ENCODE measurements around the gene SLC13A3. TPM values are rescaled to one million over a fixed set of nuclear protein-coding genes. Genes with fewer than 3 reads are reported as not detected.

The SLC13A3 gene
- total RNA-seq, 5 donors from 2014 or later (not counting 1 experiment from before 2014, with no cell fraction given) = 0.16 to 0.49 (median 0.33) TPM; not detected in 1

- Mint-ChIP-seq H3K36me3 (no peaks in the 10 kb centered on the region), H3K9me3 (peaks cover 0 to 7% (median 4%) of the 10 kb centered on the region in 3 donors), H3K4me1 (no peaks in the 10 kb centered on the region), H3K4me3 (no peak overlapping the region), H3K27ac (no peak overlapping the region), H3K27me3 (peaks cover 14 to 32% of the 10 kb centered on the region in 2 donors)
- Histone ChIP-seq H3K9me3 (no peaks in the 10 kb centered on the region), H3K4me1 (ENCODE audit: control insufficient read depth in 1 of 2, extremely low read depth in 1 of 2, insufficient read depth in 2 of 2, low read length in 2 of 2) (no peaks in the 10 kb centered on the region), H3K27me3 (replicated peaks in 1 of 2; ENCODE audit: control insufficient read depth in 2 of 2, extremely low read depth in 1 of 2, insufficient read depth in 2 of 2, low read length in 1 of 2) (peaks cover 0 to 35% of the 10 kb centered on the region in 2 experiments), H3K4me3 (ENCODE audit: control insufficient read depth in 1 of 2, extremely low read depth in 1 of 2, low read length in 1 of 2) (no peak overlapping the region), H3K36me3 (ENCODE audit: control insufficient read depth in 2 of 2, extremely low read depth in 1 of 2, insufficient read depth in 1 of 2, low read length in 1 of 2) (no peaks in the 10 kb centered on the region), H3K27ac (ENCODE audit: low read length) (no peak overlapping the region)
- DNase-seq (no peak), ATAC-seq (replicated peaks in 1 of 4) (no peak)
- POLR2A ChIA-PET = no interaction called here
- WGBS (ENCODE audit: insufficient coverage) = 73% methylated on average over 3 of the region's 6 CpGs
- CTCF ChIA-PET = no interaction called here
Measured at GRCh38 chr20:46634528-46634927, 16.7 kb downstream of the SLC13A3 start.

- Mint-ChIP-seq H3K9me3 (peaks cover 0 to 9% (median 6%) of the 10 kb centered on the region in 3 donors), H3K4me1 (no peaks in the 10 kb centered on the region), H3K27ac (no peak overlapping the region), H3K36me3 (no peaks in the 10 kb centered on the region), H3K27me3 (peaks cover 11 to 29% of the 10 kb centered on the region in 2 donors), H3K4me3 (no peak overlapping the region)
- H3K4me1 ChIP-seq (ENCODE audit: control insufficient read depth in 1 of 2, extremely low read depth in 1 of 2, insufficient read depth in 2 of 2, low read length in 2 of 2) = no peaks in the 10 kb centered on the region
- no peaks in the 10 kb centered on the region for H3K36me3 ChIP-seq (ENCODE audit: control insufficient read depth in 2 of 2, extremely low read depth in 1 of 2, insufficient read depth in 1 of 2, low read length in 1 of 2)
- no peak overlapping the region for H3K4me3 ChIP-seq (ENCODE audit: control insufficient read depth in 1 of 2, extremely low read depth in 1 of 2, low read length in 1 of 2)
- no peaks in the 10 kb centered on the region for H3K9me3 ChIP-seq
- no peak for DNase-seq
- 75% methylated on average over 7 of the region's 7 CpGs for WGBS (ENCODE audit: insufficient coverage)
- no peak overlapping the region for H3K27ac ChIP-seq (ENCODE audit: low read length)
- ChIA-PET CTCF (no interaction called here), POLR2A (no interaction called here)
- no peak for ATAC-seq (replicated peaks in 1 of 4)
- H3K27me3 ChIP-seq (replicated peaks in 1 of 2; ENCODE audit: control insufficient read depth in 2 of 2, extremely low read depth in 1 of 2, insufficient read depth in 2 of 2, low read length in 1 of 2) = peaks cover 0 to 30% of the 10 kb centered on the region in 2 experiments
Measured at GRCh38 chr20:46631874-46632446, 19.3 kb downstream of the SLC13A3 start.

DNA sequence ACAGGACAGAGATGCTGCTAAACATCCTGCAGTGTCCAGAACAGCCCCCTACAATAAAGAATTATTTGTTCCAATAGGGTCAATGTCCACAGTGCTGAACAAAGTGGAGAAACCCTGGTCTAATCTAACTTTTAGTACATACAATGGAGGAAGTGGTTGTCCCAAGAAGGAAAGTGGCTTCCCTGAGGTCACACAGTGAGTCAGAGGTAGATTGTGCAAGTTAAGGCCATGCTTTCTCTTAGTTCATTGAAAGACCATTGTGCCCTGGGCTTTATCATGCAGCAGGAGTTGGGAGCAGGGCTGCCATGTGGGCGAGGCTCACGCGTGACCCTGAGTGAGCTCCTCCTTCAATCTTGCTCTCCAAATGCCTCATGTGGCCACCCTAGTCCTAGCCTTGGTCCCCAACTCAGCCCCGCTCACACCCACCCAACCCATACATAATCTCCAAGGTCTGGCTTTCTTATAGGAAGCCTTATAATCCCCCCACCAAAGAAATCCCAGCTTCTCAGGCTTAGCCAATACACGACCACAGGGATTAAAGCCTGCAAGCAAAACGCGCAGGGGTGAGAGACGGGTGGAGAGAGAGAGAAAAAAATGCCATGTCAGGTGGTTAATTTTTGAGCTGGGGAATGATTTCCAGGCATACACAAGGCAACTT is 19.9 kb downstream of the SLC13A3 start:
- WGBS (ENCODE audit: insufficient coverage) = 79% methylated on average over 3 of the region's 8 CpGs
- ChIA-PET CTCF (no interaction called here), POLR2A (no interaction called here)
- Mint-ChIP-seq H3K4me1 (no peaks in the 10 kb centered on the region), H3K27ac (no peak overlapping the region), H3K9me3 (peaks cover 0 to 9% (median 6%) of the 10 kb centered on the region in 3 donors), H3K4me3 (no peak overlapping the region), H3K36me3 (no peaks in the 10 kb centered on the region), H3K27me3 (peaks cover 14 to 33% of the 10 kb centered on the region in 2 donors)
- no peaks in the 10 kb centered on the region for H3K4me1 ChIP-seq (ENCODE audit: control insufficient read depth in 1 of 2, extremely low read depth in 1 of 2, insufficient read depth in 2 of 2, low read length in 2 of 2)
- DNase-seq = peak in 2 of 35 experiments; percentile 1 to 16
- H3K27me3 ChIP-seq (replicated peaks in 1 of 2; ENCODE audit: control insufficient read depth in 2 of 2, extremely low read depth in 1 of 2, insufficient read depth in 2 of 2, low read length in 1 of 2) = peaks cover 0 to 32% of the 10 kb centered on the region in 2 experiments
- H3K36me3 ChIP-seq (ENCODE audit: control insufficient read depth in 2 of 2, extremely low read depth in 1 of 2, insufficient read depth in 1 of 2, low read length in 1 of 2) = no peaks in the 10 kb centered on the region
- no peak for ATAC-seq (replicated peaks in 1 of 4)
- H3K9me3 ChIP-seq = no peaks in the 10 kb centered on the region
- H3K27ac ChIP-seq (ENCODE audit: low read length) = no peak overlapping the region
- no peak overlapping the region for H3K4me3 ChIP-seq (ENCODE audit: control insufficient read depth in 1 of 2, extremely low read depth in 1 of 2, low read length in 1 of 2)

DNA sequence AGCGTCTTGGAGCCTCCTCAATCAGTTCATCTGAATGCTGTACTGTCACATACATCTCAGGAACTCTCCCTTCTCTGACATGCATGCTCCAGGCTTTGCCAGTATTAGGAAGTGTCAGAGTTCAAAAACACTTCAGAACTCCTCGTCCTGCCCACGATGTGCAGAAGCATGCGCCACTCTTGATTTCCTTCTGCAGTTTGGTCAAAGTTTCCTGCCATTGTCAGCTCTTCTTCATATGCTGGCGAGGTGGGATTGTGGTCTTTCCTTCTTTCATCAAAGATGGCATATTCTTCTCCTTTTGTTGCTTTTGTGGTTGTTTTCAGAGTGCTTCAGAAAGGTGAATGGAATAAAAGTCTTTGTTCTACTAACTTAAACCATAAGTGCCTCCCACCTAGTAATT is 21.0 kb downstream of the SLC13A3 start:
- Histone ChIP-seq H3K27ac (ENCODE audit: low read length) (no peak overlapping the region), H3K36me3 (ENCODE audit: control insufficient read depth in 2 of 2, extremely low read depth in 1 of 2, insufficient read depth in 1 of 2, low read length in 1 of 2) (no peaks in the 10 kb centered on the region), H3K27me3 (replicated peaks in 1 of 2; ENCODE audit: control insufficient read depth in 2 of 2, extremely low read depth in 1 of 2, insufficient read depth in 2 of 2, low read length in 1 of 2) (peaks cover 0 to 30% of the 10 kb centered on the region in 2 experiments), H3K9me3 (no peaks in the 10 kb centered on the region), H3K4me1 (ENCODE audit: control insufficient read depth in 1 of 2, extremely low read depth in 1 of 2, insufficient read depth in 2 of 2, low read length in 2 of 2) (no peaks in the 10 kb centered on the region), H3K4me3 (ENCODE audit: control insufficient read depth in 1 of 2, extremely low read depth in 1 of 2, low read length in 1 of 2) (no peak overlapping the region)
- DNase-seq = no peak
- POLR2A ChIA-PET = no interaction called here
- no peak overlapping the region for H3K4me3 Mint-ChIP-seq
- 83% methylated on average over 1 of the region's 5 CpGs for WGBS (ENCODE audit: insufficient coverage)
- peaks cover 0 to 11% (median 9%) of the 10 kb centered on the region in 3 donors for H3K9me3 Mint-ChIP-seq
- CTCF ChIA-PET = no interaction called here
- no peaks in the 10 kb centered on the region for H3K36me3 Mint-ChIP-seq
- ATAC-seq (replicated peaks in 1 of 4) = no peak
- H3K4me1 Mint-ChIP-seq = no peaks in the 10 kb centered on the region
- H3K27me3 Mint-ChIP-seq = peaks cover 14 to 25% of the 10 kb centered on the region in 2 donors
- H3K27ac Mint-ChIP-seq = no peak overlapping the region

GRCh38 chr20:46629341-46629740 is 21.9 kb downstream of the SLC13A3 start:
- ChIA-PET CTCF (no interaction called here), POLR2A (no interaction called here)
- Mint-ChIP-seq H3K9me3 (peaks cover under 1 to 17% (median 9%) of the 10 kb centered on the region in 3 donors), H3K4me1 (no peaks in the 10 kb centered on the region), H3K27ac (no peak overlapping the region), H3K4me3 (no peak overlapping the region), H3K27me3 (peaks cover 9 to 20% of the 10 kb centered on the region in 2 donors), H3K36me3 (no peaks in the 10 kb centered on the region)
- no peaks in the 10 kb centered on the region for H3K36me3 ChIP-seq (ENCODE audit: control insufficient read depth in 2 of 2, extremely low read depth in 1 of 2, insufficient read depth in 1 of 2, low read length in 1 of 2)
- no peak overlapping the region for H3K4me3 ChIP-seq (ENCODE audit: control insufficient read depth in 1 of 2, extremely low read depth in 1 of 2, low read length in 1 of 2)
- H3K27ac ChIP-seq (ENCODE audit: low read length) = no peak overlapping the region
- H3K4me1 ChIP-seq (ENCODE audit: control insufficient read depth in 1 of 2, extremely low read depth in 1 of 2, insufficient read depth in 2 of 2, low read length in 2 of 2) = no peaks in the 10 kb centered on the region
- peaks cover 0 to 28% of the 10 kb centered on the region in 2 experiments for H3K27me3 ChIP-seq (replicated peaks in 1 of 2; ENCODE audit: control insufficient read depth in 2 of 2, extremely low read depth in 1 of 2, insufficient read depth in 2 of 2, low read length in 1 of 2)
- DNase-seq = no peak
- no peak for ATAC-seq (replicated peaks in 1 of 4)
- no peaks in the 10 kb centered on the region for H3K9me3 ChIP-seq

DNA sequence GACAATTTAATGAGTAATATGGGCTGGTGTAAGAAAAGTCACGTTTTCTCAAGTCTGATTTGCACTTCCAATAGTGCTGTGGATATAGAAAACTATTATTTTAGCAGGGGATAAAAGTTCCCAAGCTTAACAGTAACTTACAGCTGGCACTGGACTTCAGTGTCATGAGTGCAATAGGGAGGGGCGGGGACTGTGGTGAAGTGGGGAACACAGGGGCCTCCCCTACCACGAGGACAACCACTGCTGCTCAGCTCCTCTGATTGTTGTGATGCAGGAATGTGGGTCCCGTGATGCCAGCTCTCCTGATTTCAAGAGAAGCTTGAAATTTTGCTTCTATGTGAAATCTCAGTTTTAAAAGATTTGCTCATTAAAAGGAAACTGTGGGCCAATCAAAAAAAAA is 24.0 kb downstream of the SLC13A3 start:
- Mint-ChIP-seq H3K36me3 (no peaks in the 10 kb centered on the region), H3K9me3 (peaks cover 7 to 31% (median 16%) of the 10 kb centered on the region in 3 donors), H3K27me3 (peaks cover 11 to 16% of the 10 kb centered on the region in 2 donors), H3K4me3 (no peak overlapping the region), H3K4me1 (no peaks in the 10 kb centered on the region), H3K27ac (no peak overlapping the region)
- WGBS (ENCODE audit: insufficient coverage) = 40% methylated on average over 1 of the region's 4 CpGs
- DNase-seq (no peak), ATAC-seq (replicated peaks in 1 of 4) (no peak)
- H3K27ac ChIP-seq (ENCODE audit: low read length) = no peak overlapping the region
- no peaks in the 10 kb centered on the region for H3K9me3 ChIP-seq
- ChIA-PET CTCF (no interaction called here), POLR2A (no interaction called here)
- H3K36me3 ChIP-seq (ENCODE audit: control insufficient read depth in 2 of 2, extremely low read depth in 1 of 2, insufficient read depth in 1 of 2, low read length in 1 of 2) = no peaks in the 10 kb centered on the region
- H3K4me3 ChIP-seq (ENCODE audit: control insufficient read depth in 1 of 2, extremely low read depth in 1 of 2, low read length in 1 of 2) = no peak overlapping the region
- peaks cover 0 to 24% of the 10 kb centered on the region in 2 experiments for H3K27me3 ChIP-seq (replicated peaks in 1 of 2; ENCODE audit: control insufficient read depth in 2 of 2, extremely low read depth in 1 of 2, insufficient read depth in 2 of 2, low read length in 1 of 2)
- H3K4me1 ChIP-seq (ENCODE audit: control insufficient read depth in 1 of 2, extremely low read depth in 1 of 2, insufficient read depth in 2 of 2, low read length in 2 of 2) = no peaks in the 10 kb centered on the region
